ENCODE data around the gene USP3. TPM values are rescaled to one million over a fixed set of nuclear protein-coding genes. Genes with fewer than 3 reads are reported as not detected.

The USP3 gene
- total and polyA plus RNA-seq, 9 of the 15 experiments (the other 6 are each of a cell fraction or from before 2014, with no cell fraction given), result 17.3 to 54.3 (median 34.8) TPM

- Histone ChIP-seq H3K9me3 (replicated peaks; ENCODE audit: control insufficient read depth, insufficient read depth, low read depth, low read length) (no peaks in the 10 kb centered on the region), H3K79me2 (ENCODE audit: control insufficient read depth, insufficient read depth, low read length) (peaks cover 100% of the 10 kb centered on the region), H3K27ac (ENCODE audit: extremely low read depth, low read depth, low read length) (no peak overlapping the region), H3K4me2 (ENCODE audit: insufficient read depth, low read length) (no peak overlapping the region; the same call in 1 of the 2 replicates), H3K9ac (ENCODE audit: insufficient read depth in 1 of 2, low read depth in 2 of 2, low read length in 2 of 2) (no peak overlapping the region), H3K27me3 (ENCODE audit: control insufficient read depth in 2 of 2, insufficient read depth in 2 of 2, low read length in 2 of 2) (no peaks in the 10 kb centered on the region), H3K4me1 (replicated peaks in 1 of 2; ENCODE audit: control insufficient read depth in 2 of 2, insufficient read depth in 2 of 2, low read length in 2 of 2) (peaks cover 9 to 53% of the 10 kb centered on the region in 2 experiments), H3K9me1 (ENCODE audit: control insufficient read depth, insufficient read depth, low read length) (peaks cover 2% of the 10 kb centered on the region), H3K4me3 (no peak overlapping the region), H3K36me3 (ENCODE audit: control insufficient read depth, insufficient read depth, low read length) (peaks cover 5% of the 10 kb centered on the region; the same call in 1 of the 3 replicates), H2AFZ (ENCODE audit: low read depth, low read length) (no peak overlapping the region), H4K20me1 (replicated peaks; ENCODE audit: control insufficient read depth, insufficient read depth, low read length) (peaks cover 20% of the 10 kb centered on the region; the same call in 1 of the 2 replicates)
- ATAC-seq, result peak; percentile 14
- no peak for FAIRE-seq
- POLR2A ChIA-PET, result interaction anchor here (0.6 to 3.1 kb wide), 7 partner anchors 8 to 35 kb away, joined by 3 to 29 read pairs (median 4); no protein-coding TSS in a partner anchor
- CTCF ChIA-PET (ENCODE audit: low intra/inter-chr PET ratio), result no interaction called here
- no TSS peak for BruUV-seq (replicated peaks)
- intact Hi-C loops (cut with micrococcal nuclease) (loop anchor here (5.0 kb wide), 1 partner anchor 47 kb away; no protein-coding TSS in a partner anchor), in situ Hi-C loops (cut with MboI) (no loop called here)
- no peak for TF ChIP-seq ZNF583 (CRISPR knock-in tag; IDR thresholded peaks at IDR 0.05)
- no peak for TF ChIP-seq SLC30A9 (CRISPR knock-in tag; IDR thresholded peaks at IDR 0.05)
- TF ChIP-seq ILF3 (IDR thresholded peaks at IDR 0.05; ENCODE audit: borderline replicate concordance), result no peak
- TF ChIP-seq ATF3 (IDR thresholded peaks at IDR 0.05), result peak; percentile 28; the same call in 1 of the 2 replicates
- TF ChIP-seq ATF3 (CRISPR knock-in tag; conservative IDR thresholded peaks at IDR 0.05), result no peak
- 0 out of 4 replicates have a peak, but pooled peaks of 1 of the 2 experiments have one; percentile 16 for TF ChIP-seq MLLT1 (IDR thresholded peaks at IDR 0.05)
- TF ChIP-seq PKNOX1 (IDR thresholded peaks at IDR 0.05), result peak; percentile 88
- no peak for TF ChIP-seq TARDBP (IDR thresholded peaks at IDR 0.05)
- 0 out of 2 replicates have a peak, but pooled peaks have one; percentile 22 for TF ChIP-seq FOSL1 (tag; conservative IDR thresholded peaks at IDR 0.05)
- no peak for TF ChIP-seq SMAD4 (CRISPR knock-in tag; conservative IDR thresholded peaks at IDR 0.05)
- TF ChIP-seq MEIS2 (IDR thresholded peaks at IDR 0.05; ENCODE audit: partially characterized antibody), result peak; percentile 49
- no peak for DNase-seq (ENCODE audit: extremely low read depth in 1 of 4, low spot score in 3 of 4)
- 7% methylated on average over 5 of the region's 5 CpGs for WGBS (ENCODE audit: insufficient coverage, low coverage, missing lambda C conversion rate)
Measured at GRCh38 chr15:63509955-63510940, 5.9 kb downstream of the USP3 start.

All from K562 (cell line).